T-cell (primary cell): ENCODE results near the gene LDLRAD4. TPM values are rescaled to one million over a fixed set of nuclear protein-coding genes. Genes with fewer than 3 reads are reported as not detected.

Experiments
- ATAC-seq, 4 experiments: fragments of 200-7000 bp in 3 of 4; fragments of 150-1000 bp in 1 of 4; cut with Tn5 transposase; replicated peaks in 1 of 4; 1 replicate in 3 of 4; 2 replicates in 1 of 4; pipeline ENCODE4 v1.10.0; 2021; ENCODE audit warnings: moderate library complexity in 3 of 4, mild to moderate bottlenecking in 2 of 4, moderate number of reproducible peaks in 1 of 4
- CTCF ChIA-PET, 2 donors: fragments of 300-600 bp; sonication (Branson Sonifier 250); formaldehyde crosslinking; loops; one replicate each; lab custom pipeline; 2022; ENCODE audit warnings: antibody characterized with exemption in 2 of 2; lab: Charles Lee
- POLR2A ChIA-PET, 2 donors: fragments of 300-600 bp; sonication (Branson Sonifier 250); formaldehyde crosslinking; loops; one replicate each; lab custom pipeline; 2022; ENCODE audit warnings: antibody characterized with exemption in 2 of 2; lab: Charles Lee
- DNase-seq, 35 experiments: peaks; one replicate each; pipeline versions ENCODE4 v3.0.0 to v3.0.0-alpha.2; 2013 to 2023
- H3K27ac ChIP-seq: one replicate; pipeline ENCODE4 v1.5.1; 2013; ENCODE audit warnings: low read length
- H3K27me3 ChIP-seq, 2 experiments: replicated peaks in 1 of 2; 1 replicate in 1 of 2; 2 replicates in 1 of 2; pipeline versions ENCODE4 v1.6.1 to v1.7.0; 2013; ENCODE audit warnings: low read length in 1 of 2, mixed read lengths in 1 of 2; ENCODE audit not compliant: control insufficient read depth in 2 of 2, insufficient read depth in 2 of 2; ENCODE audit errors: extremely low read depth in 1 of 2
- H3K36me3 ChIP-seq, 2 donors: 1 replicate in 1 of 2; 2 replicates in 1 of 2; pipeline versions ENCODE4 v1.6.1 to v1.7.0; 2013; ENCODE audit warnings: low read length in 1 of 2; ENCODE audit not compliant: control insufficient read depth in 2 of 2, insufficient read depth in 1 of 2; ENCODE audit errors: extremely low read depth in 1 of 2
- H3K4me1 ChIP-seq, 2 experiments: 1 replicate in 1 of 2; 2 replicates in 1 of 2; pipeline versions ENCODE4 v1.6.1 to v1.7.0; 2013; ENCODE audit warnings: low read length in 2 of 2, mixed read lengths in 1 of 2; ENCODE audit not compliant: insufficient read depth in 2 of 2, control insufficient read depth in 1 of 2; ENCODE audit errors: extremely low read depth in 1 of 2
- H3K4me3 ChIP-seq, 2 donors: 1 replicate in 1 of 2; 2 replicates in 1 of 2; pipeline versions ENCODE4 v1.5.1 to v1.7.0; 2013; ENCODE audit warnings: mild to moderate bottlenecking in 2 of 2, low read length in 1 of 2, moderate library complexity in 1 of 2; ENCODE audit not compliant: control insufficient read depth in 1 of 2; ENCODE audit errors: extremely low read depth in 1 of 2
- H3K9me3 ChIP-seq: 2 replicates; pipeline ENCODE4 v1.7.0; 2013
- H3K27ac Mint-ChIP-seq, 2 donors: one replicate each; pipeline ENCODE4 v1.8.0; 2020 to 2021; ENCODE audit warnings: mild to moderate bottlenecking in 2 of 2, mixed read lengths in 2 of 2
- H3K27me3 Mint-ChIP-seq, 2 donors: one replicate each; pipeline ENCODE4 v1.8.0; 2021 to 2022; ENCODE audit warnings: mixed read lengths in 2 of 2
- H3K36me3 Mint-ChIP-seq: one replicate; pipeline ENCODE4 v1.8.0; 2021; ENCODE audit warnings: mixed read lengths
- H3K4me1 Mint-ChIP-seq, 3 donors: one replicate each; pipeline ENCODE4 v1.8.0; 2020 to 2022; ENCODE audit warnings: mixed read lengths in 3 of 3, mild to moderate bottlenecking in 1 of 3
- H3K4me3 Mint-ChIP-seq, 3 donors: one replicate each; pipeline ENCODE4 v1.8.0; 2020 to 2022; ENCODE audit warnings: mild to moderate bottlenecking in 3 of 3, mixed read lengths in 3 of 3, moderate library complexity in 3 of 3
- H3K9me3 Mint-ChIP-seq, 3 donors: one replicate each; pipeline ENCODE4 v1.8.0; 2020 to 2022; ENCODE audit warnings: mixed read lengths in 3 of 3
- WGBS: methylation state at CpG from one replicate; pipeline ENCODE4 v1.1.5; 2013; ENCODE audit warnings: missing lambda C conversion rate; ENCODE audit not compliant: insufficient coverage; 5-methylcytosine and 5-hydroxymethylcytosine counted together
- total RNA-seq, 35 experiments: library from RNA in 6 of 35; stranded (reverse) in 6 of 35; fragments of 120-200 nt in 1 of 35; gene quantifications; one replicate each; pipeline versions ENCODE4 v1.2.1 to v1.2.4 and lab custom pipeline; 2013 to 2026

The LDLRAD4 gene
- total RNA-seq, 5 donors from 2014 or later (not counting 1 experiment from before 2014, with no cell fraction given): 57.6 to 80.8 (median 72.4) TPM

DNA sequence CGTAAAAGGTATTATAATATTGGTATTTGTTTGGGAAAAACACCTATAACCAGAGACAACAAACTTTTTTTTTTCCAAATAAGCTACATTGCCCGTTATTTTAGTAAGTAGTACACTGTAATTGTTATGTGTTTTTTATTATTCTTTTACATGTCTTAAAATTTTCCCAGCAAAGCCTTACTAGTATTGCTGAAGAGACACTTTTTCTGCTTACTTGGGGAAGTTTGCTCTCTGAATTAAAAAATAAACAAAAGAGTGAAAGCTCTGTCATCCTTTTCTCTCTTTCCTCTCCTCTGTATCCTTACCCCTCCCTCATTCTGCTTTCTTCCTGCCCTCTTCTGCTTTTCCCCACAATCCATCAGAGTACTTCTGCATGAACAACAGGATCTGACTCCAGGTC is 25.6 kb upstream of the LDLRAD4 start:
- WGBS: no CpG with 5 or more reads among the region's 2 CpGs

DNA sequence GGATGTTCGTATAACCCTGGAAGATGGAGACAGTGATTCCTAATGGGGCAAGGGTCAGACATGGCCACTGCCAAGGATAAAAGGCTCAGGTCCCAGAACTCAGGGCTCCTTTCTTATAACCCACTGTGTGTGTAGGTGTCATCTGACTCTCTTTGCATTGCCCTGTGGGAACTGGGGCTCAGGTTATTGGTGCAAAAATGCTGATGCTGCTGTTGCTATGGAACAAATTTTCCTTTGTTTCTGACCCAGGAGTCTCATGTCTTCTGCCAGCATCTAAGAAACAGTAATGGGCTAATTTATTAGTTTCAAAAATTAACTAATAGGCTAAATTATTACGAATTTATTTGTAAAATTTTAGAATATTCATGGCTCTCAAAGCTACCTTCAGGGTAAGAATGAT is 24.3 kb upstream of the LDLRAD4 start:
- Histone ChIP-seq H3K36me3 (no peaks in the 10 kb centered on the region), H3K4me1 (no peaks in the 10 kb centered on the region), H3K27ac (no peak overlapping the region), H3K9me3 (no peaks in the 10 kb centered on the region), H3K27me3 (no peaks in the 10 kb centered on the region), H3K4me3 (no peak overlapping the region)
- Mint-ChIP-seq H3K4me1 (no peaks in the 10 kb centered on the region), H3K27me3 (peaks cover 2 to 3% of the 10 kb centered on the region in 2 donors), H3K36me3 (peaks cover 4% of the 10 kb centered on the region), H3K4me3 (no peak overlapping the region), H3K27ac (no peak overlapping the region), H3K9me3 (peaks cover 1 to 9% (median 4%) of the 10 kb centered on the region in 3 donors)
- ATAC-seq: no peak
- no CpG with 5 or more reads among the region's 2 CpGs for WGBS
- POLR2A ChIA-PET: no interaction called here
- CTCF ChIA-PET: no interaction called here
- DNase-seq: no peak

More for the DNA sequence above, 25.6 kb upstream of the LDLRAD4 start:
- Histone ChIP-seq H3K36me3 (no peaks in the 10 kb centered on the region), H3K27ac (no peak overlapping the region), H3K4me3 (no peak overlapping the region), H3K27me3 (no peaks in the 10 kb centered on the region), H3K4me1 (no peaks in the 10 kb centered on the region), H3K9me3 (no peaks in the 10 kb centered on the region)
- no peaks in the 10 kb centered on the region for H3K36me3 Mint-ChIP-seq
- CTCF ChIA-PET: no interaction called here
- POLR2A ChIA-PET: no interaction called here
- H3K9me3 Mint-ChIP-seq: peaks cover 0 to 2% (median 0%) of the 10 kb centered on the region in 3 donors
- no peak overlapping the region for H3K27ac Mint-ChIP-seq
- H3K27me3 Mint-ChIP-seq: peaks cover 1 to 3% of the 10 kb centered on the region in 2 donors
- no peak overlapping the region for H3K4me3 Mint-ChIP-seq
- no peak for ATAC-seq
- no peak for DNase-seq
- H3K4me1 Mint-ChIP-seq: no peaks in the 10 kb centered on the region

DNA sequence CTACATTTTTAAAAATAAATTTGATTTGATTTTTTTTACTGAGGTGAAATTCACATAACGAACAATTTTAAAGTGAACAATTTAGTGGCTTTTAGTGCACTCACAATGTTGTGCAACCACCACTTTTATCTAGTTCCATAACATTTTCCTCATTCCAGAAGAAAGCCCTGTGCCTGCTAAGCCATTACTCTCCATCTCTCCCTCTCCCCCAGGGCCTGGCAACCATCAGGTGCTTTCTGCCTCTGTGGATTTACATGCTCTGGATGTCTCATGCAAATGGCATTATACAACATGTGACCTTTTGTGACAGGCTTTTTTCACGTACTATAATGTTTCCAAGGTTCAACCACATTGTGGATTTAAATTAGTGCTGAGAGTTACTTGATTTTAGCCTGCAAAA is 19.9 kb upstream of the LDLRAD4 start:
- Mint-ChIP-seq H3K36me3 (peaks cover 6% of the 10 kb centered on the region), H3K27ac (no peak overlapping the region), H3K27me3 (peaks cover 7 to 17% of the 10 kb centered on the region in 2 donors), H3K4me3 (no peak overlapping the region), H3K9me3 (peaks cover 14 to 22% (median 20%) of the 10 kb centered on the region in 3 donors), H3K4me1 (no peaks in the 10 kb centered on the region)
- H3K9me3 ChIP-seq: peaks cover 2% of the 10 kb centered on the region
- no peak overlapping the region for H3K4me3 ChIP-seq
- WGBS: no CpG with 5 or more reads among the region's 2 CpGs
- ATAC-seq (no peak), DNase-seq (no peak)
- no peaks in the 10 kb centered on the region for H3K4me1 ChIP-seq
- peaks cover 0 to 11% of the 10 kb centered on the region in 2 experiments for H3K27me3 ChIP-seq
- no peak overlapping the region for H3K27ac ChIP-seq
- H3K36me3 ChIP-seq: no peaks in the 10 kb centered on the region
- POLR2A ChIA-PET: no interaction called here
- CTCF ChIA-PET: no interaction called here

DNA sequence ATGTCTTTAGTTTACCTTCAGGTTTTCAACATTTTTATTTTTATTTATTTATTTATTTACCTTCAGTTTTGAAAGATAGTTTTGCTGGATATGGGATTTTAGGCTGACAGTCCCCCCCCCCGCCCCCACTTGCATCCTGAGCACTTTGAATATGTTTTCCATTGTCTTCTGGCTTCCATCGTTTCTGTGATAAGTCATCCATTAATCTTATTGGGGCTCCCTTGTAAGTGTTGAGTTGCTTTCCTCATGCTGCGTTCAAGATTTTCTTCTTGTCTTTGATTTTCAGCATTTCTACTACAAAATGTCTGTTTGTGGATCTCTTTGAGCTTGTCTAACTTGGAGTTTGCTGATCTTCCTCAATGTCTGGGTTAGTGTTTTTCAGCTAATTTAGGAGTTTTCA is 19.4 kb upstream of the LDLRAD4 start:
- Mint-ChIP-seq H3K9me3 (peaks cover 14 to 22% (median 20%) of the 10 kb centered on the region in 3 donors), H3K36me3 (peaks cover 6% of the 10 kb centered on the region), H3K4me1 (no peaks in the 10 kb centered on the region), H3K27ac (no peak overlapping the region), H3K4me3 (no peak overlapping the region), H3K27me3 (peaks cover 7 to 17% of the 10 kb centered on the region in 2 donors)
- no peaks in the 10 kb centered on the region for H3K4me1 ChIP-seq
- peaks cover 0 to 14% of the 10 kb centered on the region in 2 experiments for H3K27me3 ChIP-seq
- CTCF ChIA-PET: no interaction called here
- DNase-seq (no peak), ATAC-seq (no peak)
- no peak overlapping the region for H3K4me3 ChIP-seq
- H3K9me3 ChIP-seq: peaks cover 2% of the 10 kb centered on the region
- no peaks in the 10 kb centered on the region for H3K36me3 ChIP-seq
- WGBS: no CpG with 5 or more reads among the region's 3 CpGs
- POLR2A ChIA-PET: no interaction called here
- H3K27ac ChIP-seq: no peak overlapping the region

DNA sequence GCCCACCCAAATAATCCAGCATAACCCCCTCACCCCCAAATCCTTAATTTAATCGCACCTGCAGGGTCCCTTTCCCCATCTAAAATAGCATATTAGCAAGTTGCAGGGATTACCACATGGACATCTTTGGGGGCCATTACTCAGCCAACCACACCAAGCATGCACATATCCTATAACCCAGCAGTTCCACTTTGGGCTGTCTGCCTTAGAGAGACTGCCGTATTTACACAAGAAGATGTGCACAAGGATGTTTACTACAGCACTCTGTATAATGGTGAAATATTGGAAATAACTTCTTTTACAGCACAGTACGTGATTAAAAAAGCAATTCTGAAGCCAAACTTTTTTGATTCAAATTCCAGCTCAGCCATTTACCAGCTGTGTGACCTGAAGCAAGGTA is 17.3 kb upstream of the LDLRAD4 start:
- Mint-ChIP-seq H3K36me3 (peaks cover 6% of the 10 kb centered on the region), H3K4me1 (no peaks in the 10 kb centered on the region), H3K27me3 (peaks cover 12 to 30% of the 10 kb centered on the region in 2 donors), H3K27ac (no peak overlapping the region), H3K9me3 (peaks cover 14 to 22% (median 20%) of the 10 kb centered on the region in 3 donors), H3K4me3 (no peak overlapping the region)
- Histone ChIP-seq H3K27me3 (peaks cover 0 to 19% of the 10 kb centered on the region in 2 experiments), H3K4me1 (no peaks in the 10 kb centered on the region), H3K36me3 (no peaks in the 10 kb centered on the region), H3K4me3 (no peak overlapping the region), H3K27ac (no peak overlapping the region), H3K9me3 (peaks cover 2% of the 10 kb centered on the region)
- CTCF ChIA-PET: no interaction called here
- POLR2A ChIA-PET: no interaction called here
- ATAC-seq: no peak
- no CpG with 5 or more reads among the region's 3 CpGs for WGBS
- DNase-seq: no peak

DNA sequence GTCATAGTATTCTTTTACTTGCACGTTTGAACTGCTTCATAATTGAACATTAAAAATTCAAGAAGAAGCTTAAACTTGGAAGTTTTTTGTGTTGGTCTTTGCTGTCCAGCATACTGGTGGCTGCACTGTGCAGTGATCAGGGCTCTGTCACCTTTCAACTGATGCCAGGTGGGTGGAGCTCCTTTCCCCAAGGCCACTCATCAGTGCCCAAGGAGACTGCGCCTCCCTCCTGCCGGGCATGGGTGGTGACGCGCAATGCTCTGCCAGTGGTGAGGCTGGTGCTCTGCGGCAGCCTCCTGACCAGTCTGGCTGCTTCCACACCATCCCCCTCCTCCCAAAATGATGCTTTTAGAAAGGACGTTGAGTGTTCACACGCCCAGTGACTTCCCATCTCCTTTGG is 16.0 kb upstream of the LDLRAD4 start:
- Histone ChIP-seq H3K36me3 (no peaks in the 10 kb centered on the region), H3K4me1 (peaks cover 0 to 6% of the 10 kb centered on the region in 2 experiments), H3K27ac (no peak overlapping the region), H3K9me3 (peaks cover 2% of the 10 kb centered on the region), H3K4me3 (no peak overlapping the region), H3K27me3 (peaks cover 0 to 28% of the 10 kb centered on the region in 2 experiments)
- DNase-seq: no peak
- no peak for ATAC-seq
- Mint-ChIP-seq H3K27ac (no peak overlapping the region), H3K36me3 (peaks cover 6% of the 10 kb centered on the region), H3K4me3 (no peak overlapping the region), H3K4me1 (peaks cover 0 to 6% (median 2%) of the 10 kb centered on the region in 3 donors), H3K27me3 (peaks cover 14 to 41% of the 10 kb centered on the region in 2 donors), H3K9me3 (peaks cover 14 to 22% (median 20%) of the 10 kb centered on the region in 3 donors)
- POLR2A ChIA-PET: interaction anchor here in 1 of 2 donors (0.9 kb wide), 1 partner anchor 14 kb away, joined by 3 read pairs; no protein-coding TSS in a partner anchor
- CTCF ChIA-PET: no interaction called here
- WGBS: 67% methylated on average over 1 of the region's 8 CpGs
